Natural killer cell (primary cell): ENCODE data around the gene BEAN1. TPM values are rescaled to one million over a fixed set of nuclear protein-coding genes. Genes with fewer than 3 reads are reported as not detected.

Experiments
- ATAC-seq, 3 donors: fragments of 150-1000 bp in 2 of 3; fragments of 200-7000 bp in 1 of 3; cut with Tn5 transposase; 1 replicate in 1 of 3; 2 replicates in 2 of 3; pipeline ENCODE4 v1.10.0; 2021; ENCODE audit warnings: mild to moderate bottlenecking in 2 of 3, moderate library complexity in 2 of 3
- DNase-seq, 2 donors: peaks; one replicate each; pipeline versions ENCODE4 v3.0.0 to v3.0.0-alpha.2; 2013 to 2021; ENCODE audit warnings: mixed read lengths in 1 of 2
- H3K27ac ChIP-seq: one replicate; pipeline ENCODE4 v1.5.1; 2013; ENCODE audit warnings: mild to moderate bottlenecking, low read length
- H3K27me3 ChIP-seq: one replicate; pipeline ENCODE4 v1.6.1; 2013; ENCODE audit warnings: low read length; ENCODE audit not compliant: control insufficient read depth, insufficient read depth
- H3K36me3 ChIP-seq: one replicate; pipeline ENCODE4 v1.6.1; 2013; ENCODE audit warnings: low read length; ENCODE audit not compliant: control insufficient read depth, insufficient read depth
- H3K4me1 ChIP-seq: one replicate; pipeline ENCODE4 v1.6.1; 2013; ENCODE audit warnings: low read length; ENCODE audit not compliant: control insufficient read depth, insufficient read depth
- H3K4me3 ChIP-seq: one replicate; pipeline ENCODE4 v1.5.1; 2013; ENCODE audit warnings: low read length
- H3K9me3 ChIP-seq: one replicate; pipeline ENCODE4 v1.6.1; 2013; ENCODE audit warnings: low read length; ENCODE audit not compliant: control insufficient read depth, insufficient read depth
- H3K27ac Mint-ChIP-seq, 2 donors: one replicate each; pipeline ENCODE4 v1.8.0; 2022; ENCODE audit warnings: mild to moderate bottlenecking in 2 of 2, mixed read lengths in 2 of 2, moderate library complexity in 1 of 2
- H3K27me3 Mint-ChIP-seq, 2 donors: one replicate each; pipeline ENCODE4 v1.8.0; 2022; ENCODE audit warnings: low read depth in 2 of 2, mixed read lengths in 2 of 2
- H3K36me3 Mint-ChIP-seq: one replicate; pipeline ENCODE4 v1.8.0; 2022; ENCODE audit warnings: mixed read lengths
- H3K4me1 Mint-ChIP-seq, 2 donors: one replicate each; pipeline ENCODE4 v1.8.0; 2022; ENCODE audit warnings: mixed read lengths in 2 of 2
- H3K4me3 Mint-ChIP-seq: one replicate; pipeline ENCODE4 v1.8.0; 2022; ENCODE audit warnings: mild to moderate bottlenecking, moderate library complexity, mixed read lengths
- H3K9me3 Mint-ChIP-seq, 2 donors: one replicate each; pipeline ENCODE4 v1.8.0; 2022; ENCODE audit warnings: mixed read lengths in 2 of 2
- CTCF ChIP-seq: fragments of 200-600 bp; IDR thresholded peaks from one replicate; pipeline ENCODE4 v1.8.0; 2022; ENCODE audit warnings: antibody characterized with exemption
- WGBS: methylation state at CpG from one replicate; pipeline ENCODE4 v1.1.7; 2013; ENCODE audit warnings: missing lambda C conversion rate; ENCODE audit not compliant: insufficient coverage; 5-methylcytosine and 5-hydroxymethylcytosine counted together
- intact Hi-C: fragments of 100-400 bp; cut with micrococcal nuclease; formaldehyde crosslinking; loops from one replicate; pipeline ENCODE4 v1.14.2; 2022
- total RNA-seq, 4 donors: library from RNA; stranded (reverse); fragments of 120-200 nt in 1 of 4; gene quantifications; one replicate each; pipeline versions ENCODE4 v1.2.3 to v1.2.4, GENCODE V29; 2013 to 2022

The BEAN1 gene
- total RNA-seq, 3 donors from 2014 or later (not counting 1 experiment from before 2014, with no cell fraction given): not detected

GRCh38 chr16:66486773-66487579, 59.9 kb downstream of the BEAN1 start:
- H3K4me3 ChIP-seq: no peak overlapping the region
- no peak overlapping the region for H3K27ac ChIP-seq

GRCh38 chr16:66487580-66488275, 60.6 kb downstream of the BEAN1 start:
- H3K27me3 ChIP-seq: no peaks in the 10 kb centered on the region
- Mint-ChIP-seq H3K4me3 (no peak overlapping the region), H3K27ac (no peak overlapping the region), H3K9me3 (no peaks in the 10 kb centered on the region), H3K36me3 (no peaks in the 10 kb centered on the region), H3K4me1 (peaks cover 9 to 11% of the 10 kb centered on the region in 2 donors), H3K27me3 (no peaks in the 10 kb centered on the region)
- no peak overlapping the region for H3K27ac ChIP-seq
- no peak for ATAC-seq
- peaks cover 18% of the 10 kb centered on the region for H3K4me1 ChIP-seq
- DNase-seq: no peak
- intact Hi-C loops: no loop called here
- TF ChIP-seq CTCF: no peak
- WGBS: 95% methylated on average over 5 of the region's 5 CpGs
- H3K9me3 ChIP-seq: no peaks in the 10 kb centered on the region
- no peak overlapping the region for H3K4me3 ChIP-seq
- no peaks in the 10 kb centered on the region for H3K36me3 ChIP-seq

More at GRCh38 chr16:66486773-66487579, 59.9 kb downstream of the BEAN1 start:
- Mint-ChIP-seq H3K4me3 (no peak overlapping the region), H3K27me3 (no peaks in the 10 kb centered on the region), H3K4me1 (peaks cover 9 to 11% of the 10 kb centered on the region in 2 donors), H3K27ac (no peak overlapping the region), H3K9me3 (no peaks in the 10 kb centered on the region), H3K36me3 (no peaks in the 10 kb centered on the region)
- DNase-seq (no peak), ATAC-seq (no peak)
- whole genome bisulfite sequencing: 93% methylated on average over 3 of the region's 3 CpGs
- Histone ChIP-seq H3K4me1 (peaks cover 18% of the 10 kb centered on the region), H3K27me3 (no peaks in the 10 kb centered on the region), H3K9me3 (no peaks in the 10 kb centered on the region), H3K36me3 (no peaks in the 10 kb centered on the region)
- intact Hi-C loops: no loop called here
- no peak for TF ChIP-seq CTCF

GRCh38 chr16:66488505-66488904, 61.4 kb downstream of the BEAN1 start:
- no peak overlapping the region for H3K27ac Mint-ChIP-seq
- no peaks in the 10 kb centered on the region for H3K36me3 Mint-ChIP-seq
- Histone ChIP-seq H3K4me3 (no peak overlapping the region), H3K27ac (no peak overlapping the region), H3K9me3 (no peaks in the 10 kb centered on the region), H3K36me3 (no peaks in the 10 kb centered on the region), H3K4me1 (peaks cover 15% of the 10 kb centered on the region), H3K27me3 (no peaks in the 10 kb centered on the region)
- TF ChIP-seq CTCF: no peak
- H3K4me3 Mint-ChIP-seq: no peak overlapping the region
- H3K9me3 Mint-ChIP-seq: no peaks in the 10 kb centered on the region
- DNase-seq: no peak
- intact Hi-C loops: no loop called here
- ATAC-seq: no peak
- peaks cover 9% of the 10 kb centered on the region in 2 donors for H3K4me1 Mint-ChIP-seq
- WGBS: 95% methylated on average over 1 of the region's 1 CpG
- no peaks in the 10 kb centered on the region for H3K27me3 Mint-ChIP-seq
